HUES48 (cell line): ENCODE measurements around the gene CRADD.
"Not testable (repeated sequence)": the region's sequence is repeated elsewhere in the genome, so short reads cannot be mapped to it uniquely, and the experiment has no call there.

Experiments
- H3K27ac ChIP-seq: one replicate; pipeline ENCODE4 v1.7.0; 2013; ENCODE audit warnings: low read depth, low read length, inconsistent platforms
- H3K27me3 ChIP-seq: 2 replicates; pipeline ENCODE4 v1.6.1; 2013; ENCODE audit warnings: mild to moderate bottlenecking, low read length; ENCODE audit not compliant: control insufficient read depth, insufficient read depth
- H3K36me3 ChIP-seq: 2 replicates; pipeline ENCODE4 v1.6.1; 2013; ENCODE audit warnings: low read length; ENCODE audit not compliant: control insufficient read depth, insufficient read depth
- H3K4me1 ChIP-seq: 2 replicates; pipeline ENCODE4 v1.6.1; 2013; ENCODE audit warnings: mild to moderate bottlenecking, low read length; ENCODE audit not compliant: control insufficient read depth, insufficient read depth
- H3K4me3 ChIP-seq: 2 replicates; pipeline ENCODE4 v1.5.1; 2013; ENCODE audit warnings: mild to moderate bottlenecking, low read depth, low read length
- H3K9ac ChIP-seq: 2 replicates; pipeline ENCODE4 v1.6.1; 2013; ENCODE audit warnings: mild to moderate bottlenecking, low read depth, low read length, moderate library complexity
- H3K9me3 ChIP-seq: 2 replicates; pipeline ENCODE4 v1.6.1; 2013; ENCODE audit warnings: low read length; ENCODE audit not compliant: control insufficient read depth, insufficient read depth

Gene CRADD

GRCh38 chr12:93677195-93678064 lies at the start of gene CRADD:
CRADD (plus strand) TSS chr12:93677375.
- Histone ChIP-seq H3K4me3 (peak within 1 kb of the TSS; percentile 76), H3K36me3 (no peaks in the 10 kb centered on the region), H3K27me3 (no peaks in the 10 kb centered on the region), H3K9me3 (no peaks in the 10 kb centered on the region), H3K9ac (peak within 1 kb of the TSS; percentile 83), H3K27ac (peak within 1 kb of the TSS; percentile 98), H3K4me1 (peaks cover 25% of the 10 kb centered on the region)

- H3K4me3 ChIP-seq = no peak overlapping the region
- no peak overlapping the region for H3K9ac ChIP-seq
- no peaks in the 10 kb centered on the region for H3K36me3 ChIP-seq
- H3K9me3 ChIP-seq = no peaks in the 10 kb centered on the region; the same call in 1 of the 2 replicates
- no peaks in the 10 kb centered on the region for H3K27me3 ChIP-seq
- no peaks in the 10 kb centered on the region for H3K4me1 ChIP-seq
- no peak overlapping the region for H3K27ac ChIP-seq
These were observed 44.8 kb upstream of the CRADD start for GRCh38 chr12:93632383-93632782.

- Histone ChIP-seq H3K27me3 (no peaks in the 10 kb centered on the region), H3K36me3 (no peaks in the 10 kb centered on the region), H3K9me3 (no peaks in the 10 kb centered on the region; the same call in 1 of the 2 replicates), H3K9ac (no peak overlapping the region), H3K4me1 (peaks cover 7% of the 10 kb centered on the region), H3K4me3 (no peak overlapping the region), H3K27ac (no peak overlapping the region)
These were observed 42.8 kb upstream of the CRADD start for GRCh38 chr12:93634416-93634815.

- Histone ChIP-seq H3K27ac (no peak overlapping the region), H3K4me1 (peaks cover 7% of the 10 kb centered on the region), H3K9ac (no peak overlapping the region), H3K27me3 (no peaks in the 10 kb centered on the region), H3K9me3 (no peaks in the 10 kb centered on the region; the same call in 1 of the 2 replicates), H3K4me3 (no peak overlapping the region), H3K36me3 (no peaks in the 10 kb centered on the region)
These were observed 40.5 kb upstream of the CRADD start for GRCh38 chr12:93636708-93637107.

GRCh38 chr12:93638095-93638494 lies 39.1 kb upstream of the CRADD start:
- Histone ChIP-seq H3K36me3 (no peaks in the 10 kb centered on the region), H3K27me3 (no peaks in the 10 kb centered on the region), H3K9ac (no peak overlapping the region), H3K4me1 (peaks cover 7% of the 10 kb centered on the region), H3K4me3 (no peak overlapping the region), H3K9me3 (no peaks in the 10 kb centered on the region), H3K27ac (no peak overlapping the region)

GRCh38 chr12:93638954-93639353 lies 38.2 kb upstream of the CRADD start:
- Histone ChIP-seq H3K4me1 (peaks cover 7% of the 10 kb centered on the region), H3K4me3 (no peak overlapping the region), H3K9me3 (no peaks in the 10 kb centered on the region), H3K27ac (no peak overlapping the region), H3K27me3 (no peaks in the 10 kb centered on the region), H3K36me3 (no peaks in the 10 kb centered on the region), H3K9ac (no peak overlapping the region)

- Histone ChIP-seq H3K4me3 (no peak overlapping the region), H3K27me3 (no peaks in the 10 kb centered on the region), H3K27ac (no peak overlapping the region), H3K9me3 (no peaks in the 10 kb centered on the region), H3K9ac (no peak overlapping the region), H3K4me1 (peaks cover 7% of the 10 kb centered on the region), H3K36me3 (no peaks in the 10 kb centered on the region)
These were observed 37.8 kb upstream of the CRADD start for GRCh38 chr12:93639406-93639805.

- not testable (repeated sequence) for H3K36me3 ChIP-seq, H3K4me3 ChIP-seq, H3K27me3 ChIP-seq, H3K9ac ChIP-seq, H3K4me1 ChIP-seq, H3K27ac ChIP-seq, H3K9me3 ChIP-seq
These were observed 35.8 kb upstream of the CRADD start for GRCh38 chr12:93641380-93641779.

GRCh38 chr12:93642751-93643150 lies 34.4 kb upstream of the CRADD start:
- Histone ChIP-seq H3K9me3 (no peaks in the 10 kb centered on the region), H3K4me1 (peaks cover 7% of the 10 kb centered on the region), H3K27me3 (no peaks in the 10 kb centered on the region), H3K9ac (no peak overlapping the region), H3K4me3 (no peak overlapping the region), H3K36me3 (no peaks in the 10 kb centered on the region), H3K27ac (no peak overlapping the region)

GRCh38 chr12:93645702-93646101 lies 31.5 kb upstream of the CRADD start:
- H3K4me1 ChIP-seq = no peaks in the 10 kb centered on the region
- H3K9me3 ChIP-seq = no peaks in the 10 kb centered on the region
- no peak overlapping the region for H3K9ac ChIP-seq
- H3K4me3 ChIP-seq = no peak overlapping the region
- no peaks in the 10 kb centered on the region for H3K27me3 ChIP-seq
- H3K36me3 ChIP-seq = no peaks in the 10 kb centered on the region
- no peak overlapping the region for H3K27ac ChIP-seq

- Histone ChIP-seq H3K27ac (no peak overlapping the region), H3K4me1 (no peaks in the 10 kb centered on the region), H3K27me3 (no peaks in the 10 kb centered on the region)
These were observed 26.5 kb upstream of the CRADD start for GRCh38 chr12:93650626-93651025.

More at GRCh38 chr12:93650626-93651025, 26.5 kb upstream of the CRADD start:
- Histone ChIP-seq H3K9me3 (no peaks in the 10 kb centered on the region), H3K9ac (no peak overlapping the region), H3K36me3 (no peaks in the 10 kb centered on the region), H3K4me3 (no peak overlapping the region)
